ENCODE results near the gene LEMD2.

GRCh38 chr6:33790379-33790778 lies 1.4 kb upstream of the LEMD2 start:
- TF ChIP-seq, protein P1, sequence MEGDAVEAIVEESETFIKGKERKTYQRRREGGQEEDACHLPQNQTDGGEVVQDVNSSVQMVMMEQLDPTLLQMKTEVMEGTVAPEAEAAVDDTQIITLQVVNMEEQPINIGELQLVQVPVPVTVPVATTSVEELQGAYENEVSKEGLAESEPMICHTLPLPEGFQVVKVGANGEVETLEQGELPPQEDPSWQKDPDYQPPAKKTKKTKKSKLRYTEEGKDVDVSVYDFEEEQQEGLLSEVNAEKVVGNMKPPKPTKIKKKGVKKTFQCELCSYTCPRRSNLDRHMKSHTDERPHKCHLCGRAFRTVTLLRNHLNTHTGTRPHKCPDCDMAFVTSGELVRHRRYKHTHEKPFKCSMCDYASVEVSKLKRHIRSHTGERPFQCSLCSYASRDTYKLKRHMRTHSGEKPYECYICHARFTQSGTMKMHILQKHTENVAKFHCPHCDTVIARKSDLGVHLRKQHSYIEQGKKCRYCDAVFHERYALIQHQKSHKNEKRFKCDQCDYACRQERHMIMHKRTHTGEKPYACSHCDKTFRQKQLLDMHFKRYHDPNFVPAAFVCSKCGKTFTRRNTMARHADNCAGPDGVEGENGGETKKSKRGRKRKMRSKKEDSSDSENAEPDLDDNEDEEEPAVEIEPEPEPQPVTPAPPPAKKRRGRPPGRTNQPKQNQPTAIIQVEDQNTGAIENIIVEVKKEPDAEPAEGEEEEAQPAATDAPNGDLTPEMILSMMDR (IDR thresholded peaks at IDR 0.05; ENCODE audit: low read depth, low read length, poor library complexity, severe bottlenecking), result no peak
- no peak for TF ChIP-seq EZH2phosphoT487 (IDR thresholded peaks at IDR 0.05; ENCODE audit: borderline replicate concordance, low read length)
